22Rv1 (cell line): ENCODE measurements around the gene DMD.

ENCODE experiments used
- ZFX ChIP-seq: fragments of 450-650 bp; IDR thresholded peaks from 2 replicates; pipeline ENCODE4 v1.6.1; 2017; ENCODE audit warnings: antibody characterized with exemption, borderline replicate concordance
- TF ChIP-seq, protein P1 (sequence below): fragments of 450-650 bp; IDR thresholded peaks from 2 replicates; pipeline ENCODE4 v1.5.1; 2017; ENCODE audit warnings: mild to moderate bottlenecking

GRCh38 chrX:32877592-32877991 is 333.8 kb downstream of the DMD start:
- TF ChIP-seq, protein P1, sequence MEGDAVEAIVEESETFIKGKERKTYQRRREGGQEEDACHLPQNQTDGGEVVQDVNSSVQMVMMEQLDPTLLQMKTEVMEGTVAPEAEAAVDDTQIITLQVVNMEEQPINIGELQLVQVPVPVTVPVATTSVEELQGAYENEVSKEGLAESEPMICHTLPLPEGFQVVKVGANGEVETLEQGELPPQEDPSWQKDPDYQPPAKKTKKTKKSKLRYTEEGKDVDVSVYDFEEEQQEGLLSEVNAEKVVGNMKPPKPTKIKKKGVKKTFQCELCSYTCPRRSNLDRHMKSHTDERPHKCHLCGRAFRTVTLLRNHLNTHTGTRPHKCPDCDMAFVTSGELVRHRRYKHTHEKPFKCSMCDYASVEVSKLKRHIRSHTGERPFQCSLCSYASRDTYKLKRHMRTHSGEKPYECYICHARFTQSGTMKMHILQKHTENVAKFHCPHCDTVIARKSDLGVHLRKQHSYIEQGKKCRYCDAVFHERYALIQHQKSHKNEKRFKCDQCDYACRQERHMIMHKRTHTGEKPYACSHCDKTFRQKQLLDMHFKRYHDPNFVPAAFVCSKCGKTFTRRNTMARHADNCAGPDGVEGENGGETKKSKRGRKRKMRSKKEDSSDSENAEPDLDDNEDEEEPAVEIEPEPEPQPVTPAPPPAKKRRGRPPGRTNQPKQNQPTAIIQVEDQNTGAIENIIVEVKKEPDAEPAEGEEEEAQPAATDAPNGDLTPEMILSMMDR = no peak
- TF ChIP-seq ZFX = no peak
